HT1080 (cell line): ENCODE data around the gene HMGCS2. TPM values are rescaled to one million over a fixed set of nuclear protein-coding genes. Genes with fewer than 3 reads are reported as not detected.

ENCODE experiments used
- DNase-seq: peaks from one replicate; pipeline ENCODE4 v3.0.0-alpha.2; 2015; ENCODE audit warnings: low read depth
- total RNA-seq: library from RNA; depleted of rRNA; stranded (reverse); fragments of >200 nt; shearing (Covaris generic); gene quantifications from 2 replicates; pipeline ENCODE4 v1.2.3, GENCODE V29; 2014; rRNA removed

HMGCS2 gene
- total RNA-seq, 1 experiment from 2014 or later, result not detected

GRCh38 chr1:119701659-119702058 is 67.0 kb downstream of the HMGCS2 start:
- DNase-seq, result no peak

- DNase-seq, result no peak
Observed at GRCh38 chr1:119700326-119700725, 68.4 kb downstream of the HMGCS2 start.

Other genes with a start within 250 kb of the HMGCS2 start
- 16.2 and 17.6 TPM in 2 replicates for gene ZNF697, start 120.6 kb downstream of the HMGCS2 start, total RNA-seq
- gene PHGDH, start 57.0 kb downstream of the HMGCS2 start, total RNA-seq, result 105 and 142 TPM in 2 replicates
- gene REG4, start 42.6 kb upstream of the HMGCS2 start, total RNA-seq, result 0.06 and 0.37 TPM in 2 replicates
- not detected in 2 replicates for gene ADAM30, start 127.6 kb upstream of the HMGCS2 start, total RNA-seq